Endothelial cell (in vitro differentiated cells): ENCODE results near the gene EML5. TPM values are rescaled to one million over a fixed set of nuclear protein-coding genes. Genes with fewer than 3 reads are reported as not detected.
"Not testable (repeated sequence)": the region's sequence is repeated elsewhere in the genome, so short reads cannot be mapped to it uniquely, and the experiment has no call there.

Source experiments
- DNase-seq: peaks from one replicate; pipeline ENCODE4 v3.0.0; 2021; ENCODE audit warnings: low spot score
- H3K27ac Mint-ChIP-seq: one replicate; pipeline ENCODE4 v1.8.0; 2021; ENCODE audit warnings: mixed read lengths, inconsistent platforms; ENCODE audit not compliant: unreplicated experiment
- H3K27me3 Mint-ChIP-seq: one replicate; pipeline ENCODE4 v1.8.0; 2021; ENCODE audit warnings: mild to moderate bottlenecking, moderate library complexity, mixed read lengths, inconsistent platforms; ENCODE audit not compliant: unreplicated experiment
- H3K36me3 Mint-ChIP-seq: one replicate; pipeline ENCODE4 v1.8.0; 2021; ENCODE audit warnings: mild to moderate bottlenecking, low read depth, mixed read lengths, inconsistent platforms; ENCODE audit not compliant: unreplicated experiment
- H3K4me1 Mint-ChIP-seq: one replicate; pipeline ENCODE4 v1.8.0; 2021; ENCODE audit warnings: mild to moderate bottlenecking, mixed read lengths, inconsistent platforms; ENCODE audit not compliant: unreplicated experiment
- H3K4me3 Mint-ChIP-seq: one replicate; pipeline ENCODE4 v1.8.0; 2021; ENCODE audit warnings: mild to moderate bottlenecking, mixed read lengths, inconsistent platforms; ENCODE audit not compliant: unreplicated experiment
- H3K9me3 Mint-ChIP-seq: one replicate; pipeline ENCODE4 v1.8.0; 2021; ENCODE audit warnings: mixed read lengths, inconsistent platforms; ENCODE audit not compliant: unreplicated experiment
- CTCF ChIP-seq: fragments of 200-600 bp; sonication (generic); IDR thresholded peaks from one replicate; pipeline ENCODE4 v1.5.0; 2021; ENCODE audit warnings: antibody characterized with exemption; ENCODE audit not compliant: unreplicated experiment
- total RNA-seq: library from RNA; stranded (reverse); fragmentation: NEBNext Ultra II Directional; extraction: Animal tissue kit (Norgen Biotek cat#: 25700); gene quantifications from one replicate; pipeline ENCODE4 v1.2.1, GENCODE V29; 2021; ENCODE audit not compliant: unreplicated experiment

The EML5 gene
- total RNA-seq, 1 donor from 2014 or later: 0.13 TPM

- H3K36me3 Mint-ChIP-seq: no peaks in the 10 kb centered on the region
- DNase-seq: no peak
- H3K4me1 Mint-ChIP-seq: no peaks in the 10 kb centered on the region
- no peak for TF ChIP-seq CTCF
- no peak overlapping the region for H3K27ac Mint-ChIP-seq
- H3K4me3 Mint-ChIP-seq: no peak overlapping the region
- no peaks in the 10 kb centered on the region for H3K27me3 Mint-ChIP-seq
- H3K9me3 Mint-ChIP-seq: no peaks in the 10 kb centered on the region
Observed at GRCh38 chr14:88798156-88798555, 5.4 kb upstream of the EML5 start.

GRCh38 chr14:88793259-88793625 is 489 bp upstream of the EML5 start:
- no peak for TF ChIP-seq CTCF
- Mint-ChIP-seq H3K27ac (no peak overlapping the region), H3K36me3 (no peaks in the 10 kb centered on the region), H3K9me3 (no peaks in the 10 kb centered on the region), H3K4me1 (no peaks in the 10 kb centered on the region), H3K27me3 (peaks cover 2% of the 10 kb centered on the region), H3K4me3 (peak overlapping the region; percentile 86)
- DNase-seq: no peak

- no peaks in the 10 kb centered on the region for H3K36me3 Mint-ChIP-seq
- TF ChIP-seq CTCF: no peak
- peak overlapping the region; percentile 81 for H3K4me3 Mint-ChIP-seq
- no peak overlapping the region for H3K27ac Mint-ChIP-seq
- DNase-seq: peak; percentile 5
- H3K9me3 Mint-ChIP-seq: no peaks in the 10 kb centered on the region
- H3K27me3 Mint-ChIP-seq: peaks cover 2% of the 10 kb centered on the region
- H3K4me1 Mint-ChIP-seq: no peaks in the 10 kb centered on the region
Observed at GRCh38 chr14:88791629-88792472, 902 bp downstream of the EML5 start.

- H3K36me3 Mint-ChIP-seq: no peaks in the 10 kb centered on the region
- H3K4me1 Mint-ChIP-seq: no peaks in the 10 kb centered on the region
- H3K9me3 Mint-ChIP-seq: no peaks in the 10 kb centered on the region
- peaks cover 2% of the 10 kb centered on the region for H3K27me3 Mint-ChIP-seq
- no peak for TF ChIP-seq CTCF
- H3K4me3 Mint-ChIP-seq: peak overlapping the region; percentile 42
- no peak for DNase-seq
- H3K27ac Mint-ChIP-seq: no peak overlapping the region
Observed at GRCh38 chr14:88791252-88791621, 1.5 kb downstream of the EML5 start.

GRCh38 chr14:88790501-88791251 is 2.1 kb downstream of the EML5 start:
- H3K9me3 Mint-ChIP-seq: no peaks in the 10 kb centered on the region
- no peak overlapping the region for H3K27ac Mint-ChIP-seq
- no peaks in the 10 kb centered on the region for H3K36me3 Mint-ChIP-seq
- H3K27me3 Mint-ChIP-seq: peaks cover 2% of the 10 kb centered on the region
- no peaks in the 10 kb centered on the region for H3K4me1 Mint-ChIP-seq
- TF ChIP-seq CTCF: no peak
- DNase-seq: no peak
- H3K4me3 Mint-ChIP-seq: no peak overlapping the region

- DNase-seq, H3K4me3 Mint-ChIP-seq, H3K27ac Mint-ChIP-seq, H3K9me3 Mint-ChIP-seq, H3K4me1 Mint-ChIP-seq, H3K27me3 Mint-ChIP-seq, H3K36me3 Mint-ChIP-seq: not testable (repeated sequence)
Observed at GRCh38 chr14:88789573-88789972, 3.2 kb downstream of the EML5 start.
